Measurements from ENCODE around the gene NEDD8.

The NEDD8 gene

DNA sequence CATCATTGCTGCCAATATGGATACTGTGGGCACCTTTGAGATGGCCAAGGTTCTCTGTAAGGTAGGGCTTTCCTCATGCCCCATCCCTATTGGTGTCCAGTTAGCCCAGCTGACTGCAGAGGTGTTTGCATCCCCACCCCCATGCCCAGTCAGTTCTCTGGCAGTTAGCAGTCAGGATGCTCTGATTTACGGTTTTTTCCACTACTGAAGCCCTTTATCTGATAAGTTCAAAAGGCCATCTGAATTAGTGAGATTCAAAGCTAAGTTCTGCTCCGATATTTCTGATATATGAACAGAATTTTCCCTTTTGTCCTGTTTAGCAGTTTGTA lies 1.3 kb upstream of the NEDD8 start:
- POLR2A ChIA-PET = interaction anchor here (1.2 kb wide), 1 partner anchor 9 kb away, joined by 4 read pairs; the partner anchor contains the start of gene TINF2
- no peak for TF ChIP-seq CTCF (IDR thresholded peaks at IDR 0.05; ENCODE audit: control extremely low read depth, extremely low read depth, low read depth, missing control alignments)
- DNase-seq (ENCODE audit: extremely low spot score) = no peak
- CTCF ChIA-PET = interaction anchor here (0.8 to 7.5 kb wide), 5 partner anchors 8 to 74 kb away, joined by 3 to 56 read pairs (median 15); partner anchors contain the start of genes CIDEB, DHRS1, MDP1 and NOP9

DNA sequence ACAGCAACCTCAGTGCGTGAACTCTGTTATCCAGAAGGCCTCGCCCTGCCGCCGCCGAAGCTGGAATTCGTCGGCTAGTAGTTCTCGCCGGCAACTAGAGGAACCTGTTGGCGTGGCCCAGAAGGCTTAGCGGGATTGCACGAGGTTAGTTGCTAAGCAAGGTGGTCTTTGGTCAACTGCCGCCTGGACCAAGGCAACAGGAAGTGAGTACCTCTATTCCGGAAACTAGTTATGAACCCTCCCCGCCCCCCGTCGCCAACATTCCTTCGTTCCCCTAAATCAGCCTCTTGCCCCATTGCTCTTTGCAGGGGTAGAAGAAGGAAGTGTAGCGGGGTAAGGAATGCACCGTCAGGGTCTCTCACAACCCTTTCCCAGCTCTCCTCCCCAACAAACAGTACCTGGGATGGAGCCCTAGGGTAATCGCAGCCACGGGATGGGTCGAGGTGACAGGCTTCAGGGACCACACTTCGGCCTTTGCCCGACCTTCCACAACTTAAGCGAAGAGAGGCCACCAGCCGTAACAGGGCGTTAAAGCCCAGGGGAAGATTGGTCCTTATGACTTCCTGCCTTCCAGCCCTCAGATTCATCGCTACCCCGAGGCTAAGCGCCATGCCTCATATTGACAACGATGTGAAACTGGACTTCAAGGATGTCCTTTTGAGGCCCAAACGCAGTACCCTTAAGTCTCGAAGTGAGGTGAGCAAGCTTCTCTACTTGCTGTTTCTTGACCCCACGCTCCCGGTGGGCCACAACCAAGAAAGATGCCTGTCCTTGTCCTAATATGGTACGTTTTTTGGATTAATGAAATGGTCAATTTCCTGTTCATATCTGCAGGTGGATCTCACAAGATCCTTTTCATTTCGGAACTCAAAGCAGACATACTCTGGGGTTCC lies 724 bp upstream of the NEDD8 start, which contains the start of gene GMPR2:
Gene GMPR2 (plus strand): TSS at position 285 of the 893 bp plus-strand sequence. CDS start 325 bp downstream, at position 610.
- peak; percentile 70 for DNase-seq (ENCODE audit: extremely low spot score)
- ChIA-PET CTCF (interaction anchor here (0.8 to 7.5 kb wide), 6 partner anchors 9 to 75 kb away, joined by 3 to 56 read pairs (median 10); partner anchors contain the start of genes CIDEB, DHRS1, MDP1 and NOP9), POLR2A (interaction anchor here (1.2 kb wide), 1 partner anchor 9 kb away, joined by 4 read pairs; the partner anchor contains the start of gene TINF2)
- no peak for TF ChIP-seq CTCF (IDR thresholded peaks at IDR 0.05; ENCODE audit: control extremely low read depth, extremely low read depth, low read depth, missing control alignments)

- DNase-seq (ENCODE audit: extremely low spot score) = no peak
- ChIA-PET CTCF (interaction anchor here (1.0 to 2.1 kb wide), 6 partner anchors 11 to 76 kb away, joined by 3 to 10 read pairs (median 4); partner anchors contain the start of genes CHMP4A, CIDEB, IRF9 and MDP1), POLR2A (interaction anchor here (0.9 kb wide), 1 partner anchor 36 kb away, joined by 5 read pairs; the partner anchor contains the start of gene TM9SF1)
- TF ChIP-seq CTCF (IDR thresholded peaks at IDR 0.05; ENCODE audit: control extremely low read depth, extremely low read depth, low read depth, missing control alignments) = no peak
Measured at GRCh38 chr14:24231263-24232120, 675 bp downstream of the NEDD8 start.

DNA sequence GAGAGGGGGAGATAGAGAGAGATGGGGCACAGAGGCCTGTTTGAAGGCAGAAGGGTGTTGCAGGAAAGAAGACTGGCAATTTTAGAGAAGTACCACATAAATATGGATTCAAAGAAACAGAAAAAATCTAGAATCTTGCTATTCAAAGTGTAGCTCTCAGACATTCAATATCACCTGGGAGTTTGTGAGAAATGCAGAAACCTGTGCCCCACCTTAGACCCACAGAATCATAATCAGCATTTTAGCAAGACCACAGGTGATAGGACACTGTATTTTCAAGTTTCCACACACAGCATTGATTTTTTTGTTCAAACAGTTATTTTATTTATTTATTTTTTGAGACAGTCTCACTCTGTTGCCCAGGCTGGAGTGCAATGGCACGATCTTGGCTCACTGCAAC lies 3.3 kb downstream of the NEDD8 start:
- TF ChIP-seq CTCF (IDR thresholded peaks at IDR 0.05; ENCODE audit: control extremely low read depth, extremely low read depth, low read depth, missing control alignments) = no peak
- ChIA-PET POLR2A (interaction anchor here (0.6 kb wide), 2 partner anchors 14 to 64 kb away, joined by 4 read pairs; no protein-coding TSS in a partner anchor), CTCF (interaction anchor here (1.2 to 2.7 kb wide), 8 partner anchors 9 to 72 kb away, joined by 3 to 22 read pairs (median 5); partner anchors contain the start of genes IRF9, MDP1 and TINF2)
- DNase-seq (ENCODE audit: extremely low spot score) = no peak

- DNase-seq (ENCODE audit: extremely low spot score) = no peak
- CTCF ChIA-PET = interaction anchor here (1.1 to 2.7 kb wide), 4 partner anchors 11 to 70 kb away, joined by 4 to 22 read pairs (median 14); partner anchors contain the start of genes MDP1 and TINF2
- POLR2A ChIA-PET = no interaction called here
- no peak for TF ChIP-seq CTCF (IDR thresholded peaks at IDR 0.05; ENCODE audit: control extremely low read depth, extremely low read depth, low read depth, missing control alignments)
Measured at GRCh38 chr14:24226473-24226872, 5.7 kb downstream of the NEDD8 start.
